Right atrium auricular region (tissue), 2 donors: ENCODE results near the gene THSD8. TPM values are rescaled to one million over a fixed set of nuclear protein-coding genes. Genes with fewer than 3 reads are reported as not detected.

Experiments used
- DNase-seq: peaks from one replicate; pipeline ENCODE4 v3.0.0-alpha.2; 2019; ENCODE audit warnings: low spot score
- H3K27ac ChIP-seq, 2 donors: fragments of 200-600 bp; sonication (generic); 1 replicate in 1 of 2; 2 replicates in 1 of 2; pipeline ENCODE4 v1.5.1; 2016 to 2019
- H3K27me3 ChIP-seq, 2 donors: fragments of 200-600 bp; sonication (generic); one replicate each; pipeline versions ENCODE4 v1.5.1 to v1.6.0; 2017 to 2019
- H3K36me3 ChIP-seq: fragments of 200-600 bp; sonication (generic); one replicate; pipeline ENCODE4 v1.5.1; 2016
- H3K4me1 ChIP-seq, 2 donors: fragments of 200-600 bp; sonication (generic); one replicate each; pipeline versions ENCODE4 v1.5.1 to v1.6.0; 2017 to 2019
- H3K4me3 ChIP-seq, 2 donors: fragments of 200-600 bp; sonication (generic); 1 replicate in 1 of 2; 2 replicates in 1 of 2; pipeline ENCODE4 v1.5.1; 2017 to 2019; ENCODE audit warnings: mild to moderate bottlenecking in 1 of 2, moderate library complexity in 1 of 2
- H3K9me3 ChIP-seq, 2 donors: fragments of 200-600 bp; sonication (generic); one replicate each; pipeline ENCODE4 v1.5.1; 2019
- total RNA-seq, 2 donors: library from RNA; depleted of rRNA; stranded (reverse); fragments of >200 nt; gene quantifications; one replicate each; pipeline ENCODE4 v1.1.0, GENCODE V29; 2016
- TF ChIP-seq, protein P1 (sequence below), 2 donors: fragments of 200-600 bp; sonication (generic); IDR thresholded peaks; one replicate each; pipeline ENCODE4 v1.5.1; 2019; ENCODE audit warnings: antibody characterized with exemption in 2 of 2

The THSD8 gene
- total RNA-seq, 2 donors from 2014 or later = not detected

DNA sequence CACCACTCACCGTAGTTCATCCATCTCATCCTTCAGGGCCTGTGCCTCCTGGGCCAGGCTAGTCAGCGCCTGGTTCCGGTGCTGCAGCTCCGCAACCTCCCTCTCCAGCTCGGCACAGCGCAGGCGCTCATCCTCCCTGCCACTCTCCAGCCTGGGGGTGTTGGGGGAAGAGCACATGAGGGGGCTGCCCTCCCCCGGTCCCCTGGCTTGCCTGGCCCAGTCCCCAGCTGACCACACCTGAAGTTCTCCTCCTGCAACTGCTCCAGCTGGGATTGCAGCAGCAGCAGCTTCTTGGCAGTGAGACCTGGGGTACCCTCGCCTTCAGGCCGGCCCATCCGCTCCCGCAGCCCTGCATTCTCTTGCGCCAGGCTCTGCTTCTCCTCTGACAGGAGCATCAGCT is 30.9 kb upstream of the THSD8 start:
- H3K4me1 ChIP-seq = peaks cover 0 to 34% of the 10 kb centered on the region in 2 donors
- H3K27ac ChIP-seq = no peak overlapping the region
- no peak for DNase-seq

DNA sequence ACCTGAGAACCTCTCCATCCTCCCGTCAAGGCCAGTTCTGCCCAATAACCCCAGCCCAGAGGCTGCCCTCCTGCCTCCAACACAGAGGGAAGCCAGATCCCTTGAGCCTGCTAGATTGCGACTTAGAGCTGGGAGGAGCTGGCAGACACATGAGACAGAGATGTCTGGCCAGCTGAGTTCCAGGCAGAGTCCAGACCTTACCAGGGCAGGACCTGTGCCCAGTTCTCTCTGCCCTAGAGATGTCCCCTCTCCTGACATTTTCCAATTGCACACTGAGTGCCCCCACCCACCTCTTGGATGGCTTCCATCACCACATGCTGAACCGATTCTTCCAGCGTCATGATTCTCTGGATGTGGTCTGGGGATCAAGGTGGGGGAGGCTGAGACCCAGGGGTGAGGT is 29.5 kb upstream of the THSD8 start:
- Histone ChIP-seq H3K27me3 (no peaks in the 10 kb centered on the region), H3K9me3 (no peaks in the 10 kb centered on the region), H3K27ac (peak overlapping the region; percentile 41 to 51), H3K36me3 (no peaks in the 10 kb centered on the region), H3K4me1 (peaks cover 0 to 32% of the 10 kb centered on the region in 2 donors), H3K4me3 (no peak overlapping the region)
- DNase-seq = peak; percentile 59
- TF ChIP-seq, protein P1, sequence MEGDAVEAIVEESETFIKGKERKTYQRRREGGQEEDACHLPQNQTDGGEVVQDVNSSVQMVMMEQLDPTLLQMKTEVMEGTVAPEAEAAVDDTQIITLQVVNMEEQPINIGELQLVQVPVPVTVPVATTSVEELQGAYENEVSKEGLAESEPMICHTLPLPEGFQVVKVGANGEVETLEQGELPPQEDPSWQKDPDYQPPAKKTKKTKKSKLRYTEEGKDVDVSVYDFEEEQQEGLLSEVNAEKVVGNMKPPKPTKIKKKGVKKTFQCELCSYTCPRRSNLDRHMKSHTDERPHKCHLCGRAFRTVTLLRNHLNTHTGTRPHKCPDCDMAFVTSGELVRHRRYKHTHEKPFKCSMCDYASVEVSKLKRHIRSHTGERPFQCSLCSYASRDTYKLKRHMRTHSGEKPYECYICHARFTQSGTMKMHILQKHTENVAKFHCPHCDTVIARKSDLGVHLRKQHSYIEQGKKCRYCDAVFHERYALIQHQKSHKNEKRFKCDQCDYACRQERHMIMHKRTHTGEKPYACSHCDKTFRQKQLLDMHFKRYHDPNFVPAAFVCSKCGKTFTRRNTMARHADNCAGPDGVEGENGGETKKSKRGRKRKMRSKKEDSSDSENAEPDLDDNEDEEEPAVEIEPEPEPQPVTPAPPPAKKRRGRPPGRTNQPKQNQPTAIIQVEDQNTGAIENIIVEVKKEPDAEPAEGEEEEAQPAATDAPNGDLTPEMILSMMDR (IDR thresholded peaks at IDR 0.05) = no peak

More for the DNA sequence above, 30.9 kb upstream of the THSD8 start:
- Histone ChIP-seq H3K9me3 (no peaks in the 10 kb centered on the region), H3K4me3 (no peak overlapping the region), H3K27me3 (no peaks in the 10 kb centered on the region), H3K36me3 (no peaks in the 10 kb centered on the region)
- TF ChIP-seq, protein P1 (IDR thresholded peaks at IDR 0.05) = no peak

DNA sequence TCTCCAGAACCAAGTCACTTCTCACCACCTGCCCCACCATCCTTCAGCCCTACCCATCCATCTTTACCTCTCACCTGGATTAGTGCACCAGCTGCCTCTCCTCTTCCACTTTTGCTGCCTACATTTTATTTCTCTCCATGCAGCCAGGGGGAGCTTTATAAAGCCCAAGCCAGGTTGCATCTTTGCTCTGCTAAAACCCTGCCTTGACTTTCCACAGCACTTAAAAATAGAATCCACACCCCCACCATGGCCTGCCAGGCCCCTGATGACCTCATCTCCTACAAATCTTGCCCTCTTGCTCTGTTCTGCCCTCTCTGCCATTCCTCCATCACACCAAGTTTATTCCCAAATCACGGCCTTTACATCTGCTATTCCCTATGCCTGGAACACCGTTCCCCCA is 28.3 kb upstream of the THSD8 start:
- Histone ChIP-seq H3K36me3 (no peaks in the 10 kb centered on the region), H3K27ac (peak overlapping the region; percentile 7 to 72), H3K4me1 (peaks cover 0 to 39% of the 10 kb centered on the region in 2 donors), H3K27me3 (no peaks in the 10 kb centered on the region), H3K9me3 (no peaks in the 10 kb centered on the region), H3K4me3 (no peak overlapping the region)
- TF ChIP-seq, protein P1 (IDR thresholded peaks at IDR 0.05) = peak in 1 of 2 donors; percentile 49
- DNase-seq = no peak

DNA sequence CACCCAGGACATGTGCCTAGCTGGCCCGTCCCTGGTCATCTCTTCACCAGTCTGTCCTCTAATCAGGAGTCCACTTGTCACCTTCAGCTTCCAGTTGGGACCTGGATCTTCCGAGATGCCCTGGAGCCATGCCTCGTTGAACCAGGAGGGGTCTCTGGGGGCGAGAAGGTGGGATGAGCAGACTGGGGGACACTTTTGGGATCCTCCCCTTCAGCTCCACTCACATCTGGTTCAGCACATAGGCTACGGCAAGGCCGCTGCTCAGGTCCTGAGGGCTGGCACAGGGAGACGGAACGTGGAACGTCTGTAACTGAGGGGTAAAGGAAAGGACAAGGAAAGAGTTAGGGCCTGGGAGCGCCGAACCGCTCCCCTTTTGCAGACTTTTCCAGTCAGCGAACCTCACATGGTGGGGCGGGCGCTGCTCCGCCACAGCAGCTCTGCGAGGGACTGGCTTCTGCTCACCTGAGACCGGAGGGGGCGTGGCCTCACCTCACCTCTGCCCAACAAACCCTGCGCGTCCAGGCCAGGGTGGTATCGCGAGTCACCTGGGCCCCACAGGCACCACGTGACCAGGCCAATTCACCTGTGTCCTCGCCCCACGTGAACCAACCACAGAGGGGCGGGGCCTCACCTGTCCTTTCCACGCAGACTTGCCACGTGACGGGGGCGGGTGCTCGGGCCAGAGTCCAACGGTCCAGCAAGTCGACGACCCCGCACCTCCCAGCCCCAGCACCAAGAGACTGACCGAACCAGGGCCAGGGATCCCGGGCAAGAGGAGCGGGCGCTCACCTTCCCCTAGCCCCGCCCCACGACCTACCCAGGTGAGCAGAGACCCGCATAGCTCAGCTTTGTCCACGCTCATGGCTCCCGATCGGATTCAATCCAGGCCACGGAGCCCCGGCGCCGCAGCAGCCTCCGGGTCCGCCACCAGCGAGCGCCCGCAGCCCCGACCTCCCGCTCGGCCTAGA is 27.0 kb upstream of the THSD8 start, which contains the start of gene HOOK2:
TSS of gene HOOK2 (minus strand) at position 965 of the 968 bp plus-strand sequence. CDS start at position 862, 103 bp downstream.
- no peaks in the 10 kb centered on the region for H3K27me3 ChIP-seq
- peak within 1 kb of the TSS; percentile 49 to 70 for H3K4me3 ChIP-seq
- H3K36me3 ChIP-seq = no peaks in the 10 kb centered on the region
- TF ChIP-seq, protein P1 (IDR thresholded peaks at IDR 0.05) = no peak
- DNase-seq = no peak
- peaks cover 0 to 51% of the 10 kb centered on the region in 2 donors for H3K4me1 ChIP-seq
- no peaks in the 10 kb centered on the region for H3K9me3 ChIP-seq
- peak within 1 kb of the TSS; percentile 72 to 87 for H3K27ac ChIP-seq

DNA sequence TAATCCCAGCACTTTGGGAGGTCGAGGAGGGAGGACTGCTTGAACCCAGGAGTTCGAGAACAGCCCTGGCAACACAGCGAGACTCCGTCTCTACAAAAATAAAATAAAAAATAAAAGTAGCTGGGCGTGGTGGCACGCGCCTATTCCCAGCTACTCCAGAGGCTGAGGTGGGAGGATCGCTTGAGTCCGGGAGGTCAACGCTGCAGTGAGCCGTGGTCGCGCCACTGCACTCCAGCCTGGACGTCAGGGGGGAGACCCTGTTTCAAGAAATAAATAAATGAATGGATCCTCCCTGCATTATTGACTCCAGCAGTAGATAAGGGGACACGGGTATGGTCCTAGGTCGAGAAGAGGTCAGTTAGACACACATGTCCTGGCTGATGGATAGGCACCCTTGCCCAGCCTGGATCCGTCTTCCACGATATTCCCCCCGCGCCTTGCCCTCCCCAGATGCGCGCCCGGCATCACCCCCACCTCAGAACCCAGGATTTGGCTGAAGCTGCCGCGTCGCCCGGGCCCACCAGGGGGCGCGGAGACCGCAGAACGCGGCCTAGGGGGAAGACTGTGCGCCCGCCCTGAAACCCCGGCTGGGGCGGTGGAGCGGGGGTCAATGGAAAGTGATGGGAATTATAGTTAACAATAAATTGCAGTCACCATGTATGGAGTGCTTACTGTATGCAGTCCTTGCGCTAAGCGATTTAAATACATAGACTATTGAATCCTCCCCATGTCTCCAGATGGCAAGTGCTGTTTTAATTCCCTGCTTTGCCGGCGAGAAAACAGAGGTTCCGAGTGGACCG is 24.5 kb upstream of the THSD8 start:
- Histone ChIP-seq H3K4me3 (peak overlapping the region; percentile 52 to 67), H3K27ac (peak overlapping the region; percentile 91 to 93), H3K36me3 (no peaks in the 10 kb centered on the region), H3K9me3 (no peaks in the 10 kb centered on the region), H3K27me3 (no peaks in the 10 kb centered on the region), H3K4me1 (peaks cover 0 to 44% of the 10 kb centered on the region in 2 donors)
- no peak for DNase-seq
- TF ChIP-seq, protein P1 (IDR thresholded peaks at IDR 0.05) = peak; percentile 91 to 99
